Dermis microvascular lymphatic vessel endothelial cell (primary cell): ENCODE data around the gene RPL31. TPM values are rescaled to one million over a fixed set of nuclear protein-coding genes. Genes with fewer than 3 reads are reported as not detected.

Experiments
- DNase-seq, 2 donors: peaks; one replicate each; pipeline versions ENCODE4 v3.0.0 to v3.0.0-alpha.2; 2010; ENCODE audit warnings: low read depth in 2 of 2
- total RNA-seq: library from RNA; depleted of rRNA; stranded (reverse); fragments of >200 nt; gene quantifications from 2 replicates; pipeline ENCODE4 v1.2.1, GENCODE V29; 2014

Gene RPL31
- total RNA-seq, 1 donor from 2014 or later = 902 TPM

- no peak for DNase-seq
Observed at GRCh38 chr2:100993294-100993693, 8.8 kb upstream of the RPL31 start.

- DNase-seq = no peak
Observed at GRCh38 chr2:100995309-100996075, 6.6 kb upstream of the RPL31 start.

- no peak for DNase-seq
Observed at GRCh38 chr2:100997509-100998234, 4.4 kb upstream of the RPL31 start.

- DNase-seq = no peak
Observed at GRCh38 chr2:100998235-100998573, 3.9 kb upstream of the RPL31 start.

GRCh38 chr2:100999995-101000394 is 2.1 kb upstream of the RPL31 start:
- no peak for DNase-seq

- peak in 1 of 2 donors; percentile 26 for DNase-seq
Observed at GRCh38 chr2:101002562-101003277, 631 bp downstream of the RPL31 start.

- DNase-seq = peak in 1 of 2 donors; percentile 16
Observed at GRCh38 chr2:101003278-101003775, 1.2 kb downstream of the RPL31 start.

GRCh38 chr2:101004620-101005325 is 2.7 kb downstream of the RPL31 start:
- no peak for DNase-seq

GRCh38 chr2:101006065-101006715 is 4.1 kb downstream of the RPL31 start:
- DNase-seq = no peak

- DNase-seq = no peak
Observed at GRCh38 chr2:101007415-101008345, 5.6 kb downstream of the RPL31 start.

- no peak for DNase-seq
Observed at GRCh38 chr2:101011152-101011551, 9.1 kb downstream of the RPL31 start.

GRCh38 chr2:101012054-101012705 is 10.1 kb downstream of the RPL31 start:
- DNase-seq = no peak

- DNase-seq = peak; percentile 34 to 55
Observed at GRCh38 chr2:101012706-101013181, 10.7 kb downstream of the RPL31 start.

- no peak for DNase-seq
Observed at GRCh38 chr2:101014264-101014857, 12.3 kb downstream of the RPL31 start.

GRCh38 chr2:101017371-101017770 is 15.3 kb downstream of the RPL31 start:
- DNase-seq = no peak

- DNase-seq = no peak
Observed at GRCh38 chr2:101018934-101019333, 16.8 kb downstream of the RPL31 start.

- DNase-seq = no peak
Observed at GRCh38 chr2:101022221-101022620, 20.1 kb downstream of the RPL31 start.

GRCh38 chr2:101023327-101024107 is 21.4 kb downstream of the RPL31 start:
- DNase-seq = no peak
